ENCODE data around the gene CUL9. TPM values are rescaled to one million over a fixed set of nuclear protein-coding genes. Genes with fewer than 3 reads are reported as not detected.
A peak's percentile ranks its signal among the peaks of the same experiment; 100 is the strongest.

The CUL9 gene
- total RNA-seq, 1 donor from 2014 or later: 51.6 TPM

GRCh38 chr6:43170417-43170930 lies 11.5 kb upstream of the CUL9 start:
- peaks cover 26% of the 10 kb centered on the region for H3K4me1 Mint-ChIP-seq (ENCODE audit: low read depth, unreplicated experiment)
- H3K36me3 Mint-ChIP-seq (ENCODE audit: unreplicated experiment): no peaks in the 10 kb centered on the region
- peaks cover 17% of the 10 kb centered on the region for H3K27me3 Mint-ChIP-seq (ENCODE audit: unreplicated experiment)
- no peak for TF ChIP-seq CTCF (IDR thresholded peaks at IDR 0.05; ENCODE audit: partially characterized antibody, unreplicated experiment)
- DNase-seq: peak; percentile 61
- H3K9me3 Mint-ChIP-seq (ENCODE audit: unreplicated experiment): peaks cover 16% of the 10 kb centered on the region
- peak overlapping the region; percentile 83 for H3K27ac Mint-ChIP-seq (ENCODE audit: unreplicated experiment)
- peak overlapping the region; percentile 98 for H3K4me3 Mint-ChIP-seq (ENCODE audit: unreplicated experiment)

GRCh38 chr6:43170931-43171706 lies 10.9 kb upstream of the CUL9 start, which contains the start of gene SRF:
TSS of gene SRF (plus strand) at chr6:43171269. CDS start at chr6:43171657, 388 bp downstream.
- H3K9me3 Mint-ChIP-seq (ENCODE audit: unreplicated experiment): peaks cover 16% of the 10 kb centered on the region
- peak; percentile 95 for TF ChIP-seq CTCF (IDR thresholded peaks at IDR 0.05; ENCODE audit: partially characterized antibody, unreplicated experiment)
- peaks cover 26% of the 10 kb centered on the region for H3K4me1 Mint-ChIP-seq (ENCODE audit: low read depth, unreplicated experiment)
- peak within 1 kb of the TSS; percentile 100 for H3K4me3 Mint-ChIP-seq (ENCODE audit: unreplicated experiment)
- H3K27ac Mint-ChIP-seq (ENCODE audit: unreplicated experiment): peak within 1 kb of the TSS; percentile 83
- peak; percentile 99 for DNase-seq
- H3K36me3 Mint-ChIP-seq (ENCODE audit: unreplicated experiment): no peaks in the 10 kb centered on the region
- peaks cover 17% of the 10 kb centered on the region for H3K27me3 Mint-ChIP-seq (ENCODE audit: unreplicated experiment)

- Mint-ChIP-seq H3K4me1 (ENCODE audit: low read depth, unreplicated experiment) (peaks cover 26% of the 10 kb centered on the region), H3K9me3 (ENCODE audit: unreplicated experiment) (peaks cover 16% of the 10 kb centered on the region), H3K27ac (ENCODE audit: unreplicated experiment) (no peak overlapping the region), H3K4me3 (ENCODE audit: unreplicated experiment) (peak overlapping the region; percentile 100), H3K36me3 (ENCODE audit: unreplicated experiment) (no peaks in the 10 kb centered on the region), H3K27me3 (ENCODE audit: unreplicated experiment) (peaks cover 17% of the 10 kb centered on the region)
- peak; percentile 68 for DNase-seq
- TF ChIP-seq CTCF (IDR thresholded peaks at IDR 0.05; ENCODE audit: partially characterized antibody, unreplicated experiment): no peak
These were observed 10.3 kb upstream of the CUL9 start for GRCh38 chr6:43171707-43172103.

GRCh38 chr6:43172104-43173007 lies 9.6 kb upstream of the CUL9 start:
- H3K27ac Mint-ChIP-seq (ENCODE audit: unreplicated experiment): peak overlapping the region; percentile 77
- H3K9me3 Mint-ChIP-seq (ENCODE audit: unreplicated experiment): peaks cover 16% of the 10 kb centered on the region
- DNase-seq: peak; percentile 67
- peaks cover 17% of the 10 kb centered on the region for H3K27me3 Mint-ChIP-seq (ENCODE audit: unreplicated experiment)
- H3K4me3 Mint-ChIP-seq (ENCODE audit: unreplicated experiment): peak overlapping the region; percentile 100
- no peak for TF ChIP-seq CTCF (IDR thresholded peaks at IDR 0.05; ENCODE audit: partially characterized antibody, unreplicated experiment)
- H3K4me1 Mint-ChIP-seq (ENCODE audit: low read depth, unreplicated experiment): peaks cover 26% of the 10 kb centered on the region
- no peaks in the 10 kb centered on the region for H3K36me3 Mint-ChIP-seq (ENCODE audit: unreplicated experiment)
